H1 (cell line): ENCODE measurements around the gene PRPF31. TPM values are rescaled to one million over a fixed set of nuclear protein-coding genes. Genes with fewer than 3 reads are reported as not detected.

Source experiments
- HDAC6 ChIP-seq: IDR thresholded peaks from one replicate; pipeline ENCODE4 v1.7.1; 2012; ENCODE audit warnings: low read depth, mild to moderate bottlenecking, inconsistent platforms, low read length, moderate library complexity
- polyA plus RNA-seq, 7 experiments: library from polyadenylated mRNA; depleted of rRNA in 3 of 7; stranded (reverse) in 5 of 7; unstranded in 2 of 7; fragments of >200 nt in 5 of 7; fragments of 200-250 nt in 2 of 7; gene quantifications; 1 replicate in 5 of 7; 2 replicates in 1 of 7; 4 replicates in 1 of 7; pipeline versions ENCODE4 v1.2.1 to v1.2.3, GENCODE V29; 2011 to 2013; ENCODE audit warnings: missing spikeins in 2 of 7, mixed read lengths in 2 of 7
- total RNA-seq: library from RNA; stranded (reverse); fragmentation: NEBNext Ultra II Directional; extraction: Animal tissue kit (Norgen Biotek cat#: 25700); gene quantifications from 2 replicates; pipeline ENCODE4 v1.2.1, GENCODE V29; 2021

PRPF31 gene
- total and polyA plus RNA-seq, 2 of the 8 experiments (the other 6 are each of a cell fraction or from before 2014, with no cell fraction given), result 51.1 to 97.4 TPM

DNA sequence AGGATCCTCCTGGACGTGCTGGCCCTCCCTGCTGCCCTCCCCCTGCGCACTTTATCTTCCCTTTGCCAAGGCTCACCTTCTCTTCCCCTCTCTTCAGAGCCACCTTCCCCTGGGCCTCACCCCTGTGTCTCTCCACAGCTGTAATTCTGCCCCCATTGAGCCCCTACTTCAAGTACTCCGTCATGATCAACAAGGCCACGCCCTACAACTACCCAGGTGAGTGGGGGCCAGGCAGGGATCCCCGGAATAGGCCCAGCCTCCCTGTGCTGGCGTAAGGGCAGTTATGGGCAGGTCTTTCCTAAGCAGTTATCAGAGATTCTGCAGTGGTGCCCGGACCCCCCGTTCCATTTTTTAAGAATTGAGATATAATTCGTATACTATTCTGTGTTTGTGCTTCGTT is 9.8 kb upstream of the PRPF31 start (continued):
- TF ChIP-seq HDAC6, result no peak
